IMR-90 (cell line): ENCODE data around the gene TMEM117. TPM values are rescaled to one million over a fixed set of nuclear protein-coding genes. Genes with fewer than 3 reads are reported as not detected.

Source experiments
- ATAC-seq: fragments of 200-7000 bp; cut with Tn5 transposase; 2 replicates; pipeline ENCODE4 v1.9.1; 2020; ENCODE audit warnings: low read depth, mild to moderate bottlenecking, moderate library complexity
- BruUV-seq: library from RNA; stranded (reverse); fragments of 400-500 nt; replicated peaks from 2 replicates; lab custom pipeline; 2021; lab: Mats Ljungman, UMichigan
- CTCF ChIA-PET: fragments of 300-600 bp; formaldehyde crosslinking; extraction: SDS; loops from one replicate; lab custom pipeline; 2021; ENCODE audit warnings: antibody characterized with exemption; lab: Yijun Ruan, JAX
- POLR2A ChIA-PET: fragments of 300-600 bp; sonication (Branson Sonifier 250); formaldehyde crosslinking; loops from one replicate; lab custom pipeline; 2022; ENCODE audit warnings: antibody characterized with exemption; ENCODE audit not compliant: unreplicated experiment; lab: Charles Lee
- DNase-seq: peaks from one replicate; pipeline ENCODE4 v3.0.0; 2013
- H2AFZ ChIP-seq: replicated peaks from 2 replicates; pipeline ENCODE3; 2013; ENCODE audit warnings: low read length, mild to moderate bottlenecking; ENCODE audit not compliant: poor library complexity
- H2AK5ac ChIP-seq: 2 replicates; pipeline ENCODE4 v1.6.1; 2013; ENCODE audit warnings: low read depth, low read length, inconsistent platforms
- H2AK9ac ChIP-seq: replicated peaks from 2 replicates; pipeline ENCODE3; 2013; ENCODE audit warnings: mild to moderate bottlenecking, low read depth, low read length, moderate library complexity; ENCODE audit not compliant: poor library complexity
- H2BK120ac ChIP-seq: 2 replicates; pipeline ENCODE4 v1.6.1; 2013; ENCODE audit warnings: low read depth, low read length, inconsistent platforms
- H2BK15ac ChIP-seq: 3 replicates; pipeline ENCODE4 v1.6.1; 2013; ENCODE audit warnings: low read depth, low read length, inconsistent platforms
- H2BK20ac ChIP-seq: 2 replicates; pipeline ENCODE4 v1.6.1; 2013; ENCODE audit warnings: low read depth, mild to moderate bottlenecking, inconsistent platforms, low read length, moderate library complexity
- H2BK5ac ChIP-seq: 2 replicates; pipeline ENCODE4 v1.6.1; 2013; ENCODE audit warnings: mild to moderate bottlenecking, low read depth, low read length, inconsistent platforms; ENCODE audit not compliant: poor library complexity, severe bottlenecking
- H3K14ac ChIP-seq: replicated peaks from 2 replicates; pipeline ENCODE4 v1.6.1; 2013; ENCODE audit warnings: low read depth, low read length, inconsistent platforms
- H3K18ac ChIP-seq: 2 replicates; pipeline ENCODE4 v1.6.1; 2013; ENCODE audit warnings: low read depth, low read length, control low read depth
- H3K23ac ChIP-seq: 2 replicates; pipeline ENCODE4 v1.6.1; 2013; ENCODE audit warnings: low read depth, low read length, inconsistent platforms
- H3K27ac ChIP-seq: 2 replicates; pipeline ENCODE4 v1.5.1; 2013; ENCODE audit warnings: mild to moderate bottlenecking, control low read depth, low read length; ENCODE audit not compliant: insufficient read depth
- H3K27me3 ChIP-seq: 2 replicates; pipeline ENCODE4 v1.6.1; 2013; ENCODE audit warnings: low read length; ENCODE audit not compliant: control insufficient read depth, insufficient read depth
- H3K36me3 ChIP-seq: 2 replicates; pipeline ENCODE4 v1.6.1; 2013; ENCODE audit warnings: low read length, mixed read lengths; ENCODE audit not compliant: control insufficient read depth, insufficient read depth
- H3K4ac ChIP-seq: 2 replicates; pipeline ENCODE4 v1.6.1; 2013; ENCODE audit warnings: low read depth, low read length, inconsistent platforms
- H3K4me1 ChIP-seq: 2 replicates; pipeline ENCODE4 v1.6.1; 2013; ENCODE audit warnings: low read length, mixed read lengths; ENCODE audit not compliant: control insufficient read depth, insufficient read depth
- H3K4me2 ChIP-seq: 2 replicates; pipeline ENCODE4 v1.6.1; 2013; ENCODE audit warnings: low read depth, mild to moderate bottlenecking, control low read depth, low read length, moderate library complexity
- H3K4me3 ChIP-seq: 2 replicates; pipeline ENCODE4 v1.5.1; 2013; ENCODE audit warnings: low read depth, mild to moderate bottlenecking, control low read depth, low read length, moderate library complexity; ENCODE audit not compliant: insufficient read depth
- H3K56ac ChIP-seq: 2 replicates; pipeline ENCODE4 v1.6.1; 2013; ENCODE audit warnings: low read length, inconsistent platforms; ENCODE audit not compliant: insufficient read depth; ENCODE audit errors: extremely low read depth
- H3K79me1 ChIP-seq, 2 experiments: 2 replicates each; pipeline ENCODE4 v1.6.1; 2013; ENCODE audit warnings: low read length in 2 of 2, inconsistent platforms in 1 of 2, low read depth in 1 of 2
- H3K9ac ChIP-seq: 2 replicates; pipeline ENCODE4 v1.6.1; 2013; ENCODE audit warnings: low read depth, low read length, control low read depth
- H3K9me1 ChIP-seq: 2 replicates; pipeline ENCODE4 v1.6.1; 2013; ENCODE audit warnings: low read length, inconsistent platforms; ENCODE audit not compliant: insufficient read depth
- H3K9me3 ChIP-seq: 2 replicates; pipeline ENCODE4 v1.6.1; 2013; ENCODE audit warnings: low read length; ENCODE audit not compliant: control insufficient read depth, insufficient read depth
- H4K20me1 ChIP-seq: 2 replicates; pipeline ENCODE4 v1.6.1; 2013; ENCODE audit warnings: low read length, inconsistent platforms; ENCODE audit not compliant: insufficient read depth
- H4K5ac ChIP-seq: 2 replicates; pipeline ENCODE4 v1.6.1; 2013; ENCODE audit warnings: mild to moderate bottlenecking, low read depth, low read length, control low read depth
- H4K8ac ChIP-seq, 2 experiments: 2 replicates each; pipeline ENCODE4 v1.6.1; 2013; ENCODE audit warnings: low read depth in 2 of 2, low read length in 2 of 2, control low read depth in 1 of 2, inconsistent platforms in 1 of 2
- H4K91ac ChIP-seq: 2 replicates; pipeline ENCODE4 v1.6.1; 2013; ENCODE audit warnings: low read depth, low read length, inconsistent platforms; ENCODE audit not compliant: insufficient read depth
- BHLHE40 ChIP-seq: fragments of 150-350 bp; IDR thresholded peaks from 2 replicates; pipeline ENCODE4 v1.6.1; 2016; ENCODE audit warnings: mild to moderate bottlenecking, low read depth, low read length
- CHD1 ChIP-seq: IDR thresholded peaks from 2 replicates; pipeline ENCODE4 v1.6.1; 2012; ENCODE audit warnings: low read depth, low read length, improper control_type of control experiment
- NFE2L2 ChIP-seq: fragments of 150-350 bp; IDR thresholded peaks from 2 replicates; pipeline ENCODE4 v1.6.1; 2016; ENCODE audit warnings: low read depth, mild to moderate bottlenecking, low read length
- WGBS, 2 experiments: methylation state at CpG; one replicate each; pipeline versions ENCODE4 v1.1.5 to v1.1.7; 2013; ENCODE audit warnings: missing lambda C conversion rate in 2 of 2; ENCODE audit not compliant: insufficient read length in 1 of 2; ENCODE audit errors: extremely low coverage in 2 of 2; 5-methylcytosine and 5-hydroxymethylcytosine counted together
- dilution Hi-C: fragments of 300-500 bp; cut with HindIII; formaldehyde crosslinking; loops from one replicate; pipeline ENCODE4 v1.14.3; 2018; ENCODE audit warnings: low sequenced_read_pairs; ENCODE audit not compliant: unreplicated experiment
- in situ Hi-C: fragments of 300-500 bp; cut with MboI; formaldehyde crosslinking; loops from 3 replicates; pipeline ENCODE4 v1.14.3; 2019; ENCODE audit warnings: low sequenced_read_pairs, inconsistent platforms, mixed read lengths
- intact Hi-C: fragments of 100-400 bp; cut with micrococcal nuclease; formaldehyde crosslinking; loops from 2 replicates; pipeline ENCODE4 v1.10.0; 2022
- polyA plus RNA-seq, 3 experiments: library from polyadenylated mRNA; depleted of rRNA; stranded (reverse); fragments of >200 nt; gene quantifications; 2 replicates each; pipeline ENCODE4 v1.2.3, GENCODE V29; 2012; ENCODE audit warnings: low replicate concordance in 1 of 3
- total RNA-seq: library from RNA; depleted of rRNA; stranded (reverse); fragments of >200 nt; gene quantifications from 2 replicates; pipeline ENCODE4 v1.2.3, GENCODE V29; 2012

TMEM117 gene
- total and polyA plus RNA-seq, 2 of the 4 experiments (the other 2 are of a cell fraction) = 8.7 to 21.0 TPM

GRCh38 chr12:43797561-43798217 is 38.2 kb upstream of the TMEM117 start:
- H3K4me3 ChIP-seq = no peak overlapping the region
- no peak overlapping the region for H2AK5ac ChIP-seq
- H4K5ac ChIP-seq = no peak overlapping the region
- H2BK15ac ChIP-seq = no peak overlapping the region
- no peaks in the 10 kb centered on the region for H3K4me1 ChIP-seq
- H4K91ac ChIP-seq = no peak overlapping the region
- no peak overlapping the region for H2BK20ac ChIP-seq
- ChIA-PET POLR2A (no interaction called here), CTCF (no interaction called here)
- no peak overlapping the region for H2AK9ac ChIP-seq
- TF ChIP-seq BHLHE40 (no peak), NFE2L2 (no peak), CHD1 (no peak)
- H3K79me1 ChIP-seq = peaks cover 2 to 6% of the 10 kb centered on the region in 2 experiments; a peak in 2 of 4 replicates
- no peaks in the 10 kb centered on the region for H3K27me3 ChIP-seq
- no peak overlapping the region for H3K18ac ChIP-seq
- H3K4me2 ChIP-seq = no peak overlapping the region
- H3K36me3 ChIP-seq = peaks cover 15% of the 10 kb centered on the region
- H3K56ac ChIP-seq = no peak overlapping the region
- no peak overlapping the region for H2BK120ac ChIP-seq
- in situ Hi-C loops (no loop called here), dilution Hi-C loops (no loop called here), intact Hi-C loops (no loop called here)
- DNase-seq = peak; percentile 26
- no peak overlapping the region for H4K8ac ChIP-seq
- H3K23ac ChIP-seq = no peak overlapping the region
- no peak overlapping the region for H3K9ac ChIP-seq
- H2AFZ ChIP-seq = no peak overlapping the region
- H3K9me3 ChIP-seq = no peaks in the 10 kb centered on the region
- no CpG with 5 or more reads among the region's 4 CpGs for WGBS, 2 experiments
- no peak overlapping the region for H3K4ac ChIP-seq
- H3K9me1 ChIP-seq = no peaks in the 10 kb centered on the region
- H3K27ac ChIP-seq = no peak overlapping the region
- H3K14ac ChIP-seq = no peak overlapping the region
- no TSS peak for BruUV-seq
- no peaks in the 10 kb centered on the region; the same call in 1 of the 2 replicates for H4K20me1 ChIP-seq
- H2BK5ac ChIP-seq = no peak overlapping the region
- ATAC-seq = no peak
